Activated effector memory CD4-positive, alpha-beta T cell treated with Interleukin-2 at 50 U/mL for 16 hours (primary cell): Measurements from ENCODE around the gene RHEBL1.

Source experiments
- DNase-seq: peaks from one replicate; pipeline ENCODE4 v3.0.0-alpha.2; 2020

Gene RHEBL1

DNA sequence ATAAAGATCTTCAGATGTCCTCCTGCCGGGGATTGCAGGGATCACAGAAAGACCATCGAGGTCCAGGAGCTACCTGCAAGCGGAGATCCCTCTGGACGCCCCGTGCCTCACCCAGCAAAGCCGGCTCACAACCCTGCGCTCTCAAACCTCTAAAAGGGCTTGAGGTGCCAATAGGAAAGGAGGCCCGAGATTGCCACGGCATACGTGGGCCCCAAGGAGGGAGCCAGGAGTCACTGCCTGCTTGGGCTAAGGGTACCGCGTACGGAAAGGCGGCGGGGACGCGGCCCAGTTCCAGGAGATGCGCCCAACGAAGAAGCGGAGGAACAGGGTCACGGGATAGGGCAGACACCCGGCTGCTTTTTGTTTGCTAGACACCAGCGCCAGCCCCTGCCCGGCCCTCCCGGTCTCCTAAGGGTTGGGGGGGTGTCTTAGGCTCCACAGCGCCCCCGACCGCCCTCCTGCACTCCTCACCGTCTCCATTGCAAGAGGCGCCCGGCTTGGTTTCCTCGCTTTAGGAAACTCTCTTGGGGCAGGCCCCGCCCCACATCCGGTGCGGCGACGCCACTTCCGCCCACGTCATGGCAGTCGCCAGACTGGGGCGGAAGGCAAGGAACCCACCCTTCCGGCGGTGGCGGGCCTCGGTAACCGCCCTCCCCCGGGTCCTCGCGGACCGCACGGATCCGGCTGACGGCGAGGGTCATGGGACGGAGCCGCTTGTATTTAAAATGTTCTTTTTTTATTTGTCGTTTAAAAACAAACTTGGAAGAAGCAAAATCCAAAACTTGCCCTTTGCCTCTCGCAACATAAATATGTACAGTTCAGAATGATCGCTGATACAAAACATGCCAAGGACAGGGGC, 51.3 kb downstream of the RHEBL1 start, which contains the start of gene PRKAG1:
Gene PRKAG1 (minus strand): TSS at position 516 of the 859 bp plus-strand sequence. CDS start 36 bp downstream, at position 480.
- peak; percentile 95 for DNase-seq

DNA sequence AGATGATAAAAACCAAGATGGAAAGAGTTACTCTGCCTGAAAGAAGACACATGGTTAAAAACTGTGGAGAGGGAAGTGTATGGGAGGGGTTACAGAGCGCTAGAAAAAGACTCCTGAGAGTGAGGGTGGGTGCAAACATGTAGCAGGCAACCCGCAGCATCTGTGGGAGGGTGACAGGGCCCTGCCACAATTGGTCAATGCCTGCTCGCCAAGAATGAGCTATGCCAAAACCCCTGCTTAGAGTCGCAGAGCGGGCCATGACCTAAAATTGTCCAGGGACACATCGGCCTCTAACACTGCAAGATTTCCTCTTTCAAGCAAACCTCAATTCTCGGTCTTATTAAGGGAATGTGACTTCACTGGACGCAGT, 51.9 kb downstream of the RHEBL1 start:
- DNase-seq: no peak

DNA sequence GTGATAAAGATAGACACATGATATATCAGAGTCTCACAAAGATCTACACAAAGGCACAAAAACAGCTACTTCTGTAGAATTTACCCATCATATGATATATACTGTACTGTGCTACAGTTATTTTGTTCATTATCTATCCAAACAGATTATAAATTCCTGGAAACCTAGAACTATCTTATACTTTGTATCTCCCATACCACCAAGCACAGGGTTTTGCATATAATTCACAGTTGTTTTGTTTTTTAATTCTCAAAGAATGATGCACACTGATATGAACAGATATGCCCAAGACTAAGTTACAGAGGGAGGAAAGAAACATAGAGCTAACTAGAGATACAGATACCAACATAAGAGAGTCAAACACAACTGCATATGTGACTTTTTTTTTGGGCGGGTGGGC, 54.6 kb downstream of the RHEBL1 start:
- DNase-seq: no peak
